Anterior cingulate cortex (tissue), 58 donors: ENCODE results near the gene LILRA1.
A peak's percentile ranks its signal among the peaks of the same experiment; 100 is the strongest.
"Not testable (repeated sequence)": the region's sequence is repeated elsewhere in the genome, so short reads cannot be mapped to it uniquely, and the experiment has no call there.

Experiments used
- DNase-seq, 58 donors: peaks; one replicate each; lab custom pipeline; 2025; lab: John Stamatoyannopoulos, UW

Gene LILRA1

DNA sequence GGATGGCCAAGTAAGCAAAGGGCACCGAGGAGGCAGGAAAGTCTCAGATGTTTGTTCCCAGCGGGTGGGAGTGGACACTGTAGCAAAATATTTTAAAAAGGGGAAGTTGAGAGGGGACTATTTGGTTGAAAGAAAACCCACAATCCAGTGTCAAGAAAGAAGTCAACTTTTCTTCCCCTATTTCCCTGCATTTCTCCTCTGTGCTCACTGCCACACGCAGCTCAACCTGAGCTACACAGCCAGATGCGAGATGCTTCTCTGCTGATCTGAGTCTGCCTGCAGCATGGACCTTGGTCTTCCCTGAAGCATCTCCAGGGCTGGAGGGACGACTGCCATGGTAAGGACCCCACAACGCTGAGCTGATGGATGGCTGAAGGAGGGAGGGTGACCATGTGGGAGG lies at the start of gene LILRA1:
Gene LILRA1 (plus strand): TSS at position 188 of the 400 bp plus-strand sequence. CDS start 613 bp downstream, outside the sequence.
- not testable (repeated sequence) for DNase-seq

DNA sequence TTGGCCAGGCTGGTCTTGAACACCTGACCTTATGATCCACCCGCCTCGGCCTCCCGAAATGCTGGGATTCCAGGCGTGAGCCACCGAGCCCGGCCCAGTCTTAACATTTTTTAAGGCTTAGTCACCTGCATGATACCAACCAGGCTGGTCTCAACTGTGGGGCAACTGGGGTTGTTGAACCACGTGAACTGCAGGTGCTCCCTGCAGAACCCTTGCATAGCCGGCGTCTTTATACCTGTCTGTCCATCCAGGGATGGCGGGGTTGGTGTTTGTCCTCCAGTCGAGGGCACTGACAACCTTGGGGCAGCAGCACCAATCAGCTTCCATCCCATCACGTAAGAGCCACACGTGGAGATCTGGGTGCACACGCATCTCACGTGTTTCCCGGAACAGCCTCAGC lies 44.6 kb upstream of the LILRA1 start:
- DNase-seq, result no peak

- no peak for DNase-seq
These were observed 44.2 kb upstream of the LILRA1 start for GRCh38 chr19:54549224-54549623.

- DNase-seq, result no peak
These were observed 42.1 kb upstream of the LILRA1 start for GRCh38 chr19:54551293-54551692.

- DNase-seq, result peak in 15 of 58 donors; percentile 5 to 22 (median 11)
These were observed 41.2 kb upstream of the LILRA1 start for GRCh38 chr19:54551950-54552912.

GRCh38 chr19:54552913-54553310 lies 40.5 kb upstream of the LILRA1 start:
- no peak for DNase-seq

- no peak for DNase-seq
These were observed 39.4 kb upstream of the LILRA1 start for GRCh38 chr19:54554006-54554405.

DNA sequence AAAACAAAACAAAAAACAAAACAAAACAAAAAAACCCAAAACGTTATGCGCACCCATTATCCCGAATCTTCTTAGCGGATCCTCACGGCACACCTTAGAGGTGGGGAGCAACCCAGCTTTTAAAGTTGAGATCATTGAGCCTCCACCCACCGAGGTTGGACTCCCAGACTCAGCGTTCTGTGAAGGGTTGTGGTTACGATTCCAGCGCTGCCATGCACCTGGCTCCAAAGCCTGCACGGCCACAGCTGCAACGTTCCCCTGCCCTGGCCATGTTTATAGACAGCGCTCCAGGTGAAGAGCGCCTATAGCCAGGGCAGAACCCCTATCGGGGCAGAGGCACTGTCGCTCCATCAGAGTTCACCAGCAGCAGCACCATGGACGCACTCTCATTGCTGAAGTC lies 38.5 kb upstream of the LILRA1 start:
- DNase-seq, result no peak

- DNase-seq, result no peak
These were observed 37.2 kb upstream of the LILRA1 start for GRCh38 chr19:54556194-54556593.

GRCh38 chr19:54558339-54558738 lies 35.1 kb upstream of the LILRA1 start:
- DNase-seq, result no peak

DNA sequence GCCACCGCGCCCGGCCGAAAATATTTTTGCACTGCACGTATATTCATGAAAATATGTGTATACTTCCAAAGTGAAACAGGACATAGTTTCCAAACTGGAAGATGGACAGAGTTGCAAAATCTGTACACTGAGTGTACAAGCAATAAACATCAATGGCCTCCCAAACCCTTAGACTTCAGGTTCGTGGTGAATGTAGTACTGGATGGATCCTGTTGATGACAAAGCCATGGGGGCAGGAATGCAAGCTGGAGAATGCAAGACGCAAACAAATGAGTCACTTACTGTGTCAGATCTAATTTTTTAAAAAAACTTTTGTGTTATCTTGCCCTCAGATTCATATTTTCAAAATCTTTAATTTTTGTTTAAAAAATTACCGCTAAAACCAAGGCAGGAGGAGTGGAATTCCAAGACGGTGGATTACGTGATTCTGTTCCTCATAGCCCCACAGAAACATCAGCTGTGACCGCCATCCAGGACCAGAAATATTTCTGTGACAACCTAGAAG lies 32.5 kb upstream of the LILRA1 start:
- DNase-seq, result no peak

GRCh38 chr19:54561840-54562239 lies 31.6 kb upstream of the LILRA1 start:
- no peak for DNase-seq

DNA sequence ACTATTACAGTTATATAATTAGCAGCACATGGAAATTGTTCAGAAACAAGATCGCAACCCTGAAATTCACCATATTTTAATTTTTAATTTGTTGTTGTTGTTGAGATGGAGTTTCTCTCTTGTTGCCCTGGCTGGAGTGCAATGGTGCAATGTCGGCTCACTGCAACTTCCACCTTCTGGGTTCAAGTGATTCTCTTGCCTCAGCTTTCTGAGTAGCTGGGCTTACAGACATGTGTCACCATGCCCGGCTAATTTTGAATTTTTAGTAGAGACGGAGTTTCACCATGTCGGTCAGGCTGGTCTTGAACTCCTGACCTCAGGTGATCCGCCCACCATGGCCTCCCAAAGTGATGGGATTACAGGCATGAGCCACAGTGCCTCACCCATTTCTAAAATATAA lies 30.2 kb upstream of the LILRA1 start:
- DNase-seq, result not testable (repeated sequence)

- DNase-seq, result no peak
These were observed 23.1 kb upstream of the LILRA1 start for GRCh38 chr19:54570316-54570715.

DNA sequence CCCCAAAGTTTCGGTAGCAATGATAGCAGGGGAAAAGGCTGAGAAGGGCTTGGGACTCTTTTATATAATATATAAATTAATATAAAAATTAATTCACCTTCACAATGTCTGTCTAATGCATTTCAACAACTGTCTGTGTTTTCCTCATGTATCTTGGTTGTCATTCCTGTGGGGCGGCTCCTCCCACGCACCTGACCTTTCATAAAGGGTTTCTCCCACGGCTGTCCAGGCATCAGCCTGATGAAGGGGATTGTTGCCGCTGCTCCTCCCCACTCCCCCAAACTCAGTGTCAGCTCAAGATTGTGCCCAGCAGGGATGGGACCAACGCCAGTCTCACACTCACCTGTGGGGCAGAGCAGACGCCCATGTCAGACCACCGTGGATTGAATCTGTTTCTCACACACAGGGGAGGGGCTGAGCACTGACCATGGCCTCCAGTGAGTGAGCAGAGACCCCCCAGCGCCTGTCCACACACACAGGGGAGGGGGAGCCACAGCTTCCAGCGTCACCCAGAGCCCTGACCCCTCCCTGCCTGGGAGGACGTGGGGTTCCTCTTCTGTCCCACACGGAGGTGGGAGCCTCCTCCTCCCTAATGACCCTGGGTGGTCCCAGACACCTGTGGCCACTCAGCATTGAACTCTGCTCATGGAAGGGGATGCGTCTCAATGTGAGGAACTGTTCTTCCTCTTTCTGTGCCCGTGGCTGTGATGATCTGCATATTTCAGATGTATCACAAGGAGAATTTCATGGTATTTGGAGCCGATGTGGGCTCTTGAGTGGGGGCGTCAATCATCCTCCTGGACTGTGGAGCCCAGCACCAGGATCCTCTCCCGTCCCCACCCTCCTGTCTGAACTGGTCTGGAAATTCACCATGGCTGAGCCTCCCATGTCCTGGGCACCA lies 21.5 kb upstream of the LILRA1 start:
- DNase-seq, result not testable (repeated sequence)

- peak in 8 of 58 donors; percentile 1 to 11 (median 6) for DNase-seq
These were observed 20.6 kb upstream of the LILRA1 start for GRCh38 chr19:54572696-54573311.

DNA sequence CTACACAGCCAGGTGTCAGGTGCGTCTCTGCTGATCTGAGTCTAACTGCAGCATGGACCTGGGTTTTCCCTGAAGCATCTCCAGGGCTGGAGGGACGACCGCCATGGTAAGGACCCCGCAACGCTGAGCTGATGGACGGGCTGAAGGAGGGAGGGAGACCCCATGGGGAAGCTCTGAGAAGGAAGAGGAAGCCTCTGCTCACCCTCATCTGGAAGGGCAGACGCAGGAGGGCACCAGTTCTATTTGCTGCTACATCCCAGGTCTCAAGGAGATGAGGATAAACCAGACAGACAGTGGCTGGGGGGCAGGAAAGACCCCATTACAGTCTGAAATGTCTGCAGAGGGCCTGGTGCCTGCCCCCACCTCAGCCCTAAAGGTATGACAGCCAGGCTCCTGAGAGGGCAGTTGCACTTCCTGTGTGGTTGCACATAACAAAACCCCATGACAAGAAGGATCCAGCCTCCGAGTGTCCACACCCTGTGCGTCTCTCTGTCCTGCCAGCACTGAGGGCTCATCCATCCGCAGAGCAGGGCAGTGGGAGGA lies 20.0 kb upstream of the LILRA1 start, which contains the start of gene LILRA2:
Gene LILRA2 (plus strand): TSS at position 461 of the 543 bp plus-strand sequence. CDS start 89 bp downstream, outside the sequence.
- DNase-seq, result peak in 1 of 58 donors; percentile 3

DNA sequence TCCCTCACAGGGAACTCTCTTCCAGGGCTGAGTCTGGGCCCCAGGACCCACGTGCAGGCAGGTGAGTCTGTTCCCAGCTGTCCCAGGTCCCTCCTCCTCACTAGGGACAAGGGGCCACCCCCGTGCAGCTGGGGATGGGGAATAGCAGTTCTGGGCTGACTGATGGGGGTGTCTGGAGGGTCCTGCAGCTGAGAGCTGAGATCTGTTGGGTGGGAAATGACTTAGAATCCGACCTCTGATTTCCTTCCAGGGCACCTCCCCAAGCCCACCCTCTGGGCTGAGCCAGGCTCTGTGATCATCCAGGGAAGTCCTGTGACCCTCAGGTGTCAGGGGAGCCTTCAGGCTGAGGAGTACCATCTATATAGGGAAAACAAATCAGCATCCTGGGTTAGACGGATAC lies 19.4 kb upstream of the LILRA1 start:
- no peak for DNase-seq

DNA sequence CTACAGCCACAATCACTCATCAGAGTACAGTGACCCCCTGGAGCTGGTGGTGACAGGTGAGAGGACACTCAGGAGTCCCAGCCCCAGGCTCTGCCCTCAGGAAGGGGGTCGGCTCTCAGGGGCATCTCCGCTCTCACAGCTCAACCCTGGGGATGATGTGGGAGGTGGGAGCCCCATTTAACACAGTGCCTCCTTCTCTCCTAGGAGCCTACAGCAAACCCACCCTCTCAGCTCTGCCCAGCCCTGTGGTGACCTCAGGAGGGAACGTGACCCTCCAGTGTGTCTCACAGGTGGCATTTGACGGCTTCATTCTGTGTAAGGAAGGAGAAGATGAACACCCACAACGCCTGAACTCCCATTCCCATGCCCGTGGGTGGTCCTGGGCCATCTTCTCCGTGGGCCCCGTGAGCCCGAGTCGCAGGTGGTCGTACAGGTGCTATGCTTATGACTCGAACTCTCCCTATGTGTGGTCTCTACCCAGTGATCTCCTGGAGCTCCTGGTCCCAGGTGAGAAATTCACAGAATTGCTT lies 18.8 kb upstream of the LILRA1 start:
- no peak for DNase-seq

- not testable (repeated sequence) for DNase-seq
These were observed 18.2 kb upstream of the LILRA1 start for GRCh38 chr19:54575205-54575604.
